Stimulated activated naive B cell treated with anti-CD40 and anti-IgM and Interleukin-4, amounts not matched to agents 10 μg/mL and 1 μg/mL and 100 μg/mL, for 72 hours (primary cell): ENCODE results near the gene RSPH10B.
"Not testable (repeated sequence)": the region's sequence is repeated elsewhere in the genome, so short reads cannot be mapped to it uniquely, and the experiment has no call there.

ENCODE experiments used
- ATAC-seq, 2 donors: fragments of 150-1000 bp; cut with Tn5 transposase; replicated peaks; 2 replicates each; pipeline ENCODE4 v1.10.0; 2021; ENCODE audit warnings: moderate library complexity in 1 of 2
- DNase-seq: peaks from one replicate; pipeline ENCODE4 v3.0.0; 2021
- H3K27ac Mint-ChIP-seq: one replicate; pipeline ENCODE4 v1.8.0; 2022; ENCODE audit warnings: mild to moderate bottlenecking, mixed read lengths
- H3K27me3 Mint-ChIP-seq, 2 donors: one replicate each; pipeline ENCODE4 v1.8.0; 2022; ENCODE audit warnings: mixed read lengths in 2 of 2
- H3K36me3 Mint-ChIP-seq, 2 donors: one replicate each; pipeline ENCODE4 v1.8.0; 2022; ENCODE audit warnings: mixed read lengths in 2 of 2, mild to moderate bottlenecking in 1 of 2
- H3K4me1 Mint-ChIP-seq, 2 donors: one replicate each; pipeline ENCODE4 v1.8.0; 2022; ENCODE audit warnings: mixed read lengths in 2 of 2, mild to moderate bottlenecking in 1 of 2
- H3K4me3 Mint-ChIP-seq, 2 donors: one replicate each; pipeline ENCODE4 v1.8.0; 2022; ENCODE audit warnings: mild to moderate bottlenecking in 2 of 2, mixed read lengths in 2 of 2, moderate library complexity in 1 of 2
- H3K9me3 Mint-ChIP-seq, 2 donors: one replicate each; pipeline ENCODE4 v1.8.0; 2022; ENCODE audit warnings: mixed read lengths in 2 of 2, mild to moderate bottlenecking in 1 of 2

RSPH10B gene

GRCh38 chr7:5970347-5970911, at the start of gene RSPH10B:
Gene RSPH10B (minus strand): TSS chr7:5970689. CDS start chr7:5967116, 3,573 bp downstream.
- H3K27ac Mint-ChIP-seq, H3K4me3 Mint-ChIP-seq, DNase-seq, H3K27me3 Mint-ChIP-seq, H3K9me3 Mint-ChIP-seq, H3K36me3 Mint-ChIP-seq, H3K4me1 Mint-ChIP-seq: not testable (repeated sequence)
- ATAC-seq: peak; percentile 27 to 38

GRCh38 chr7:6016653-6016966, 46.1 kb upstream of the RSPH10B start:
- no peak for DNase-seq
- Mint-ChIP-seq H3K27me3 (no peaks in the 10 kb centered on the region), H3K4me1 (peaks cover 6 to 11% of the 10 kb centered on the region in 2 donors), H3K4me3 (no peak overlapping the region), H3K36me3 (peaks cover 40 to 48% of the 10 kb centered on the region in 2 donors), H3K27ac (no peak overlapping the region), H3K9me3 (no peaks in the 10 kb centered on the region)
- ATAC-seq: no peak

- no peak for ATAC-seq
- Mint-ChIP-seq H3K9me3 (no peaks in the 10 kb centered on the region), H3K27me3 (no peaks in the 10 kb centered on the region), H3K36me3 (peaks cover 36 to 46% of the 10 kb centered on the region in 2 donors), H3K27ac (no peak overlapping the region), H3K4me3 (no peak overlapping the region), H3K4me1 (peaks cover 11 to 16% of the 10 kb centered on the region in 2 donors)
- DNase-seq: no peak
Measured at GRCh38 chr7:6015917-6016652, 45.6 kb upstream of the RSPH10B start.

DNA sequence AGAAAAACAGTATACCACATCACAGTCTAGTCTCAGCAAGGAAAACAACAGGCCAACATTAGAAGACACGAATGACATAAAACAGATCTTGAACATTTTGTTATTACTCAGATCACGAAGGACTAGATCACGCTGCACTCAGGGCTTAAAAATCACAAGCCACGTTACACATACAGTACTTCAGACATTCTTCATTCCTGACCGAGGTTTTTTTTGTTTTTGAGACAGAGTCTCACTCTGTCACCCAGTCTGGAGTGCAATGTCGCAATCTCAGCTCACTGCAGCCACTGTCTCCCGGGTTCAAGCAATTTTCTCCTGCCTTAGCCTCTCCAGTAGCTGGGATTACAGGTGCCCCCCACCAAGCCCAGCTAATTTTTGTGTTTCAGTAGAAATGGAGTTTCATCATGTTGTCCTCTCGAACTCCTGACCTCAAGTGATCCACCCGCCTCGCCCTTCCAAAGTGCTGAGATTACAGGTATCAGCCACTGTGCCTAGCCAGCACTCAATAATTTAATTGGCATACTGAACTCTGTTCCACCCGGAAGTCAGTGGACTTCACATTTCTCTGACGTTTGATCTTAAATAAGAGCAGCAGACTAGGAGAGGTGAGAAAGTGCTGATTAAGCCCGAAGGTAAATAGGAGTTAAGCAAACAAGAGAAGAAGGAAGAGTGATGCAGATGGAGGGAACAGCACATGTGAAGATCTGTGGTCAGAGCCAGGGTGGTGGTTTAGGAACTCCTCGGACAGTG, 42.0 kb upstream of the RSPH10B start:
- DNase-seq (no peak), ATAC-seq (no peak)
- Mint-ChIP-seq H3K27me3 (no peaks in the 10 kb centered on the region), H3K36me3 (peaks cover 17 to 31% of the 10 kb centered on the region in 2 donors), H3K4me1 (peaks cover 18 to 32% of the 10 kb centered on the region in 2 donors), H3K27ac (no peak overlapping the region), H3K9me3 (no peaks in the 10 kb centered on the region), H3K4me3 (no peak overlapping the region)

DNA sequence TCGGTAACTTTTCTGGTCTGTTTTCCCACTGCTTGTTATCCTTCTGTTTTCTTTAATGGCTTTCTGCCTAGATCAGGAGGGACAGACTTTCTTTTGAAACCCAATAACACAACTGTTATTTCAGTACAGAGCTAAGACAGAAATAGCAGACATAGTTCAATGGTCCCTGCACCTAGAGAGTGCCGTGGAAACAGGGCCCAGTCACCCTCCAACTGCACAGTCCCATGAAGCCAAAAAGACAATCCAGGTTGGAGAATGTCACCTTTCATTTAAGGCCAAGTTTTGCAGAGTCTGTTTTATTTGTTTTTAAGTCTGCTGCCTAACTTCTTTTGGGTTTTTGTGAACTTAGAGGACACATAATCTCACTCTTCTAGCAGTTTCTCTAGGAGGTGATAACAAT, 41.1 kb upstream of the RSPH10B start:
- DNase-seq (no peak), ATAC-seq (no peak)
- Mint-ChIP-seq H3K4me3 (no peak overlapping the region), H3K27me3 (no peaks in the 10 kb centered on the region), H3K9me3 (no peaks in the 10 kb centered on the region), H3K4me1 (peaks cover 23 to 36% of the 10 kb centered on the region in 2 donors), H3K36me3 (peaks cover 16 to 30% of the 10 kb centered on the region in 2 donors), H3K27ac (no peak overlapping the region)

- not testable (repeated sequence) for H3K9me3 Mint-ChIP-seq, ATAC-seq, DNase-seq, H3K27me3 Mint-ChIP-seq
- H3K36me3 Mint-ChIP-seq: peaks cover 13 to 27% of the 10 kb centered on the region in 2 donors
- peak overlapping the region; percentile 81 to 95 for H3K4me3 Mint-ChIP-seq
- peak overlapping the region; percentile 97 for H3K27ac Mint-ChIP-seq
- H3K4me1 Mint-ChIP-seq: peaks cover 23 to 36% of the 10 kb centered on the region in 2 donors
Measured at GRCh38 chr7:6010370-6010769, 39.9 kb upstream of the RSPH10B start.

GRCh38 chr7:6008668-6009611, 38.5 kb upstream of the RSPH10B start, which contains the start of the genes AIMP2 and PMS2:
Gene AIMP2 (plus strand): TSS chr7:6009272. CDS start chr7:6009364, 92 bp downstream.
Gene PMS2 (minus strand): TSS chr7:6009049. CDS start chr7:6009019, 30 bp downstream.
- Mint-ChIP-seq H3K27me3 (no peaks in the 10 kb centered on the region), H3K9me3 (no peaks in the 10 kb centered on the region), H3K4me1 (peaks cover 23 to 36% of the 10 kb centered on the region in 2 donors), H3K27ac (peak within 1 kb of the TSS; percentile 97), H3K36me3 (peaks cover 8 to 21% of the 10 kb centered on the region in 2 donors), H3K4me3 (peak within 1 kb of the TSS; percentile 84 to 95)
- DNase-seq: peak; percentile 97
- peak; percentile 96 for ATAC-seq

DNA sequence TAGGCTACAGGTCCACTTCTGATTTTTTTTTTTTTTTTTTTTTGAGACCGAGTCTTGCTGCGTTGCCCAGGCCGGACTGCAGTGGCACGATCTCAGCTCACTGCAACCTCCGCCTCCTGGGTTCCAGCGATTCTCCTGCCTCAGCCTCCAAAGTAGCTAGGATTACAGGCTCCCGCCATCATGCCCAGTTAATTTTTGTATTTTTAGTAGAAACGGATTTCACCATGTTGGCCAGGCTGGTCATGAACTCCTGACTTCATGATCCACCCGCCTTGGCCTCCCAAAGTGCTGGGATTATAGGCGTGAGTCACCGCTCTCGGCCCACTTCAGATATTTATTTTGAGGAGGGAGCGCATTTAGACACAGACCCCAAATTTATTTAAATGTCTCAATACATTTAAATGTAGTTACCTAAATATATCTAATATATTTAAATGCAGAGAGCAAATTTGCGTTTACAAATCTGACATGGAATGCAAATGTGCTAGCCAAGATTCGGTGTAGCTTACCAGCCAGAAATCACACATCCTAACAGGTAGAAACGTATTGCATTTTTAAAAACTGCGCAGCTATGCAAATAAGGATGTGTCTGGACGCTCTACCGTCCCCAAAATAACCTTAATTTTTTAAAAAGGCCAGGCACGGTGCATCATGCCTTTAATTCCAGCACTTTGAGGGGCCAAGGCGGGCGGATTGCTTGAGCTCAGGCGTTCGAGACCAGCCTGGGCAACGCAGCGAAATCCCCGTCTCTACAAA, 37.5 kb upstream of the RSPH10B start:
- H3K9me3 Mint-ChIP-seq, H3K27me3 Mint-ChIP-seq, ATAC-seq, DNase-seq: not testable (repeated sequence)
- peak overlapping the region; percentile 47 for H3K27ac Mint-ChIP-seq
- H3K4me3 Mint-ChIP-seq: peak overlapping the region; percentile 84 to 95
- peaks cover 8 to 20% of the 10 kb centered on the region in 2 donors for H3K36me3 Mint-ChIP-seq
- H3K4me1 Mint-ChIP-seq: peaks cover 22 to 32% of the 10 kb centered on the region in 2 donors

DNA sequence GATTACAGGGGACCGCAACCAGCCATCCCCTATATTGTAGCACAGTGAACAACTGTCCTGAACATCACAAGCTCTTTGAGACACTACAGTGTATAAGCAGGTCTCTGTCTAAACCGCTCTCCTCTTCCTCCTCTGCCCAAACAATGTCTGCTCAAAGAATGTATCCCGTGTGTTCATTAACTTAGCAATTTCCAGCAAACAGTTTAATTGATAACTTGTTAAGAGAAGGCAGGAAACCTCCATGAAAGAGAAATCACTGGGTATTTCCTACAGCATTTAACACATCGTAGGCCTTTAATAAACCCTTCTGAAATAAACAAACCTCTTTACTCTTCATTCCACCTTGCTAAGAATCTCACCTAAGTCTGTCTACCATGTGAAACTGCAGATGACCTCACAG, 36.9 kb upstream of the RSPH10B start:
- no peak for ATAC-seq
- no peak for DNase-seq
- no peaks in the 10 kb centered on the region for H3K9me3 Mint-ChIP-seq
- peak overlapping the region; percentile 4 for H3K27ac Mint-ChIP-seq
- peaks cover 17 to 26% of the 10 kb centered on the region in 2 donors for H3K4me1 Mint-ChIP-seq
- H3K27me3 Mint-ChIP-seq: no peaks in the 10 kb centered on the region
- peaks cover 3 to 16% of the 10 kb centered on the region in 2 donors for H3K36me3 Mint-ChIP-seq
- H3K4me3 Mint-ChIP-seq: peak overlapping the region; percentile 42 to 69

GRCh38 chr7:5997210-5997808, 26.8 kb upstream of the RSPH10B start:
- Mint-ChIP-seq H3K36me3 (peaks cover 22 to 23% of the 10 kb centered on the region in 2 donors), H3K4me1 (no peaks in the 10 kb centered on the region), H3K27ac (no peak overlapping the region), H3K27me3 (no peaks in the 10 kb centered on the region), H3K4me3 (no peak overlapping the region), H3K9me3 (no peaks in the 10 kb centered on the region)
- peak; percentile 12 for DNase-seq
- peak; percentile 71 to 73 for ATAC-seq

DNA sequence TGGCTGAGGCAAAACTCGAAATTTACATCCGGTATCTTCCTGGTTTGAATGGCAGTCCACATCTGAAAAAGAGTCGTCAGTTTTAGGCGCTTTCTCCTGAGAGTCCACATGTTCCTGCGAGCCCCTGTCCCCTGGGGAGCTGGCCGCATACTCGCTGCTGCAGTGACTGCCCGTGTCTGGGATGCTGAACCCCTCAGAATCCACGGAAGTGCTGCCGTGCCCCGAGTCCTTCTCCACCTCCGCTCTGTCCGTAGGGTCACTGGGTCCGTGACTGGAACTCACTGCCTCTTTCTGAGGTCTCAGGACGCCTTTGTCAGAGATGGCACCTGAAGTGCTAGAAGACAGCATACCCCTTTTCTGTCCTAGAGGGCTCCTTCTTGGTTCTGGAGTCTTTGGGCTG, 16.6 kb upstream of the RSPH10B start:
- not testable (repeated sequence) for H3K4me3 Mint-ChIP-seq, H3K27ac Mint-ChIP-seq, ATAC-seq, H3K27me3 Mint-ChIP-seq, DNase-seq, H3K9me3 Mint-ChIP-seq, H3K4me1 Mint-ChIP-seq
- H3K36me3 Mint-ChIP-seq: peaks cover 14 to 18% of the 10 kb centered on the region in 2 donors

GRCh38 chr7:5979680-5980314, 9.3 kb upstream of the RSPH10B start:
- not testable (repeated sequence) for H3K4me1 Mint-ChIP-seq, ATAC-seq, H3K9me3 Mint-ChIP-seq, H3K4me3 Mint-ChIP-seq, DNase-seq, H3K27ac Mint-ChIP-seq, H3K27me3 Mint-ChIP-seq
- peaks cover 11 to 21% of the 10 kb centered on the region in 2 donors for H3K36me3 Mint-ChIP-seq
